ENCODE data around the gene SEMA4G.

Gene SEMA4G

DNA sequence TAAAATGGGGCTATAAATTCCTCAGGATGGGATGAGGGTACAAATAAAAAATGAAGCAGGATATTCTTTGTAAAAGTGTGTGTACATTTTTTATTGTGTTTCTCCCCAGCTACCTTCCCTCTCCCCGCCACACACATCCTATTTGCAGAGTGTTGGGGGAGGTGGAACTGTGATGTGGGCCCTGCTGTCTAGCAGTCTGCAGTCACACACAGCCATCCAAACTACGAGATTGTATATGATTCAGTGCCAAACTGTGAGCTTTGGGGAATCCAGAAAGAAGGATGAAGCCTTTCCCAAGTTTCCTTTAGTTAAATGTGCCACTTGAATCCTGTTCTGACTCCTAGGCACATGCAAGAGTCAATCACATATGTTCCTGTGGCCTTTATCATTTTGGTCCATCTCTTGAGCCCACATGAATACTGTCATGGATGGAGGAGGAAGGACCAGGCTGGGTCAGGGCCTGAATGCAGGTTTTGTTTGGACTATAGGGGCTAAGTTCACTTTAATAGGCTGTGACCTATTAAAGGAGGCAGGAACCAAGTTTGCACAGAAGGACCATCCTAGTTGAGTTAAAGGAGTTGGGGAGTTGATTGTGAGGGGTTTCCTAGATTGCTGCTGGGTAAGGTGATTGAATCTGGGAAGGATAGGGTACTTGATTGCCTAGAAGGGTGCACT, 1.1 kb upstream of the SEMA4G start:
- no peaks in the 10 kb centered on the region for H4K20me1 ChIP-seq (ENCODE audit: insufficient read depth, low read length, poor library complexity, severe bottlenecking)
- H3K9me2 ChIP-seq (replicated peaks; ENCODE audit: low read depth, low read length) = no peaks in the 10 kb centered on the region
- H3K9ac ChIP-seq (ENCODE audit: low read depth, low read length, poor library complexity, severe bottlenecking) = no peak overlapping the region
- no peak overlapping the region for H3K4me2 ChIP-seq (ENCODE audit: low read depth, low read length, poor library complexity, severe bottlenecking)
- no peak overlapping the region for H3K4me3 ChIP-seq (ENCODE audit: low read length, poor library complexity, severe bottlenecking)
- H2AFZ ChIP-seq (ENCODE audit: low read length) = no peak overlapping the region
- H3K4me1 ChIP-seq (ENCODE audit: insufficient read depth, low read length, poor library complexity, severe bottlenecking) = peaks cover 3% of the 10 kb centered on the region
- no peaks in the 10 kb centered on the region for H3K79me2 ChIP-seq (ENCODE audit: insufficient read depth, low read length)
- no peaks in the 10 kb centered on the region for H3K9me3 ChIP-seq (ENCODE audit: insufficient read depth, low read depth, low read length)
- TF ChIP-seq, protein P1, sequence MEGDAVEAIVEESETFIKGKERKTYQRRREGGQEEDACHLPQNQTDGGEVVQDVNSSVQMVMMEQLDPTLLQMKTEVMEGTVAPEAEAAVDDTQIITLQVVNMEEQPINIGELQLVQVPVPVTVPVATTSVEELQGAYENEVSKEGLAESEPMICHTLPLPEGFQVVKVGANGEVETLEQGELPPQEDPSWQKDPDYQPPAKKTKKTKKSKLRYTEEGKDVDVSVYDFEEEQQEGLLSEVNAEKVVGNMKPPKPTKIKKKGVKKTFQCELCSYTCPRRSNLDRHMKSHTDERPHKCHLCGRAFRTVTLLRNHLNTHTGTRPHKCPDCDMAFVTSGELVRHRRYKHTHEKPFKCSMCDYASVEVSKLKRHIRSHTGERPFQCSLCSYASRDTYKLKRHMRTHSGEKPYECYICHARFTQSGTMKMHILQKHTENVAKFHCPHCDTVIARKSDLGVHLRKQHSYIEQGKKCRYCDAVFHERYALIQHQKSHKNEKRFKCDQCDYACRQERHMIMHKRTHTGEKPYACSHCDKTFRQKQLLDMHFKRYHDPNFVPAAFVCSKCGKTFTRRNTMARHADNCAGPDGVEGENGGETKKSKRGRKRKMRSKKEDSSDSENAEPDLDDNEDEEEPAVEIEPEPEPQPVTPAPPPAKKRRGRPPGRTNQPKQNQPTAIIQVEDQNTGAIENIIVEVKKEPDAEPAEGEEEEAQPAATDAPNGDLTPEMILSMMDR (conservative IDR thresholded peaks at IDR 0.05; ENCODE audit: low read length) = no peak
- no peak for TF ChIP-seq EZH2phosphoT487 (IDR thresholded peaks at IDR 0.05; ENCODE audit: borderline replicate concordance)
- H3F3A ChIP-seq (ENCODE audit: low read depth) = no peaks in the 10 kb centered on the region
- no peaks in the 10 kb centered on the region for H3K27me3 ChIP-seq (ENCODE audit: insufficient read depth, low read length, poor library complexity, severe bottlenecking)
- peaks cover 15% of the 10 kb centered on the region; the same call in 1 of the 2 replicates for H3K36me3 ChIP-seq (ENCODE audit: insufficient read depth, low read length)

DNA sequence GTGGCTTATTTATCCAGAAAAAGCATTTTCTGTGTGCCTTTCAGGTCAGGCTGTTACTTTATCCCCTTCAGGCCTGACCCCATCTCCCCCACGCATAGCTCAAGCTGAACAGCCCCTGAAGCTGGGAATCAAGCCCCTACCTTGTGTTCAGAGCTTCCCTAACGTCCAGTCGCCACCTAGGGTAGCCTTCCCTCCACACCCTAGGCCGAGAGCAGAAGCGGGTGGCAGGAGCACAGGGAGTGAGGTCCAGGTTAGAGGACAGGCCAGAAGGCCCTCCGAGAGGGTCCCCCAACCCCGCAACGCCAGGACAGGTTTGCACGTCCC, 479 bp upstream of the SEMA4G start:
- Histone ChIP-seq H2AFZ (ENCODE audit: low read length) (no peak overlapping the region), H3K4me2 (ENCODE audit: low read depth, low read length, poor library complexity, severe bottlenecking) (no peak overlapping the region)
- TF ChIP-seq EZH2phosphoT487 (IDR thresholded peaks at IDR 0.05; ENCODE audit: borderline replicate concordance) = no peak
- TF ChIP-seq, protein P1 (conservative IDR thresholded peaks at IDR 0.05; ENCODE audit: low read length) = no peak

DNA sequence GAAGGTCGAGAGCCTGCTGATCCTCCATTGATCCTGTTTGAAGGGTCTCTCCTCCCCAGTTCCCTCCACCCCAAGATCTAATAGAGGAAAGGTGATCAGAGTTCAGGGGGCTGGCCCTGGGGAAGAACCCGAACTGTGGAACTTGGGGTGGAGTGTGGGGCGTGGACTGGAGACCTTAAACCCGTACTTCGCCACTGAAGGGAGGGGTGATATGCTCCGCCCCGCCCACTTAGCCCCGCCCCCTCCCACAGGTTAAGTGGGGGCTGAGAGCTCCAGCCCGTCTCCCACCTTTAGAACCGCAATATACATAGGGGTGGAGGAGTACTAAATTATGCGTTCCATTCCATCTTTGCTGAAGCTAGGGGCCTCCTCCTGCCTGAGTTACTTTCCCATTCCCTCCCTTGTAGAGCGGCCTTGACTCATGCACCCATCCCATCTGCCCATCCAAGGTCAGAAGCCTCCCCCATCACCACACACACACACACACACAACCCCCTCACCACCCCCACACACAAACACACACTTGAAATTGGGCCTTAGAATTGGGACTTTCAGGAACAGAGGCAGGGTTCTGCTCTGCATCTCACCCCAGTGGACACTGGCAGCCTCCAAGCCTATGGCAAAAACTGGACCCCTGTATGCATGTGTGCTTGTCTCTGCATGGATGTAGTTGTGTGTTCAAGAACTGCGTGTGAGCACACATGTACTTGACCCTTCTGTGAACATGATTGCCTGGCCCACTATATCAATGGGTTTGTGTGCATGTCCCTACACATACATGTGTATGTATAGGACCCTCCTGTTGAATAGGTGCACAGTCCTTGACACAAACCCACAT, 991 bp downstream of the SEMA4G start:
- TF ChIP-seq, protein P1 (conservative IDR thresholded peaks at IDR 0.05; ENCODE audit: low read length) = no peak
- no peak for TF ChIP-seq EZH2phosphoT487 (IDR thresholded peaks at IDR 0.05; ENCODE audit: borderline replicate concordance)
- H3K36me3 ChIP-seq (ENCODE audit: insufficient read depth, low read length) = peaks cover 3% of the 10 kb centered on the region; the same call in 1 of the 2 replicates
- no peak overlapping the region for H3K9ac ChIP-seq (ENCODE audit: low read depth, low read length, poor library complexity, severe bottlenecking)
- no peaks in the 10 kb centered on the region for H3K9me2 ChIP-seq (replicated peaks; ENCODE audit: low read depth, low read length)
- no peaks in the 10 kb centered on the region for H3K79me2 ChIP-seq (ENCODE audit: insufficient read depth, low read length)
- no peak overlapping the region for H2AFZ ChIP-seq (ENCODE audit: low read length)
- no peak overlapping the region for H3K4me3 ChIP-seq (ENCODE audit: low read length, poor library complexity, severe bottlenecking)
- H3K27me3 ChIP-seq (ENCODE audit: insufficient read depth, low read length, poor library complexity, severe bottlenecking) = no peaks in the 10 kb centered on the region
- peak overlapping the region; percentile 49 for H3K4me2 ChIP-seq (ENCODE audit: low read depth, low read length, poor library complexity, severe bottlenecking)
- no peaks in the 10 kb centered on the region for H3K9me3 ChIP-seq (ENCODE audit: insufficient read depth, low read depth, low read length)
- peaks cover 3% of the 10 kb centered on the region for H3K4me1 ChIP-seq (ENCODE audit: insufficient read depth, low read length, poor library complexity, severe bottlenecking)
- no peaks in the 10 kb centered on the region for H4K20me1 ChIP-seq (ENCODE audit: insufficient read depth, low read length, poor library complexity, severe bottlenecking)
- no peaks in the 10 kb centered on the region for H3F3A ChIP-seq (ENCODE audit: low read depth)

More for the DNA sequence above, 479 bp upstream of the SEMA4G start:
- Histone ChIP-seq H3K9me2 (replicated peaks; ENCODE audit: low read depth, low read length) (no peaks in the 10 kb centered on the region), H3F3A (ENCODE audit: low read depth) (no peaks in the 10 kb centered on the region), H3K9ac (ENCODE audit: low read depth, low read length, poor library complexity, severe bottlenecking) (no peak overlapping the region), H3K36me3 (ENCODE audit: insufficient read depth, low read length) (peaks cover 11% of the 10 kb centered on the region; the same call in 1 of the 2 replicates), H3K4me1 (ENCODE audit: insufficient read depth, low read length, poor library complexity, severe bottlenecking) (peaks cover 3% of the 10 kb centered on the region), H3K4me3 (ENCODE audit: low read length, poor library complexity, severe bottlenecking) (no peak overlapping the region), H3K9me3 (ENCODE audit: insufficient read depth, low read depth, low read length) (no peaks in the 10 kb centered on the region), H4K20me1 (ENCODE audit: insufficient read depth, low read length, poor library complexity, severe bottlenecking) (no peaks in the 10 kb centered on the region), H3K79me2 (ENCODE audit: insufficient read depth, low read length) (no peaks in the 10 kb centered on the region), H3K27me3 (ENCODE audit: insufficient read depth, low read length, poor library complexity, severe bottlenecking) (no peaks in the 10 kb centered on the region)
